HG02884 (cell line): ENCODE results near the gene CHST8.

ENCODE experiments used
- ATAC-seq: cut with Tn5 transposase; IDR thresholded peaks from one replicate; pipeline ENCODE4 v1.9.1; 2021; ENCODE audit warnings: mild to moderate bottlenecking, moderate library complexity; ENCODE audit not compliant: unreplicated experiment

Gene CHST8

DNA sequence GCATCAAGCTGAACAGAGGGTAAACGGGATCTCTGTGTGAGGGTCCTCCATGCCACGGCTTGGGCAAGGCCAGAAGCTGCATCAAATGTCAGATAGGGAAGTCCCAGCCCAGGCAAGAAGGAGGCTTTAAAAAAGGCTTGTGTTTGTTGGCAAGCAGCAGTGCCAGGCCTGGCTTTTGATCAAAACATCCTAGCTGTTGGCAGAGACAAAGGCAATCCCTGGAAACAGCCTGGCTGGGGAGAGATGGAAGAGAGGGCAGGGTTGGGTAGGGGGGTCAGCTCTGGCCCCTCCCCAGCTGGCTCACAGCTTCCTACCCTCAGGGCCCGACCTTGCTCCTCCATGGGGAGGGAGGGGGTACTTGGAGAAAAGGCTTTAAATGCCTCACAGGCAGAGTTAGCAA lies 113.2 kb downstream of the CHST8 start:
- no peak for ATAC-seq

GRCh38 chr19:33736158-33736557 lies 114.4 kb downstream of the CHST8 start:
- no peak for ATAC-seq

GRCh38 chr19:33736787-33737186 lies 115.0 kb downstream of the CHST8 start:
- ATAC-seq, result no peak

GRCh38 chr19:33737681-33738371 lies 116.1 kb downstream of the CHST8 start:
- no peak for ATAC-seq

- no peak for ATAC-seq
Measured at GRCh38 chr19:33740811-33741396, 119.2 kb downstream of the CHST8 start.

DNA sequence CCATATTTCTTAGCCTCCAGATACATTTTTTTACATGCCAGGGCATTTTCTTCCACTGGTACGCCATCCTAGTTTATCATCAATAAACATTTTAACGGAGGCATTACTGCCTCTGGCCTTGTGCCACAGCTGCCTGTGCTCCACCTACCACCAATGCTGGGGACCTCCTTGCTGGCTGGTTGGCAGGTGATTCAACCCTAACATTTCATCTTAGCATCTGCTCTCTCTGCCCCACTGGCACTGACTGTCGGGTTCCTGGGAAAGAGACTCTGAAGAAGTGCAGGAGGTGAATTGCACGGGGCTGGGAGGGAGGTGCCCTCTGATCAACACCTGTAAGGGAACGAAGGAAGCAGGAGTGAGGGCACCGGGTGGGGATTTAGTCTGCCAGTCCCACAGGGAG lies 123.5 kb downstream of the CHST8 start:
- ATAC-seq, result no peak

DNA sequence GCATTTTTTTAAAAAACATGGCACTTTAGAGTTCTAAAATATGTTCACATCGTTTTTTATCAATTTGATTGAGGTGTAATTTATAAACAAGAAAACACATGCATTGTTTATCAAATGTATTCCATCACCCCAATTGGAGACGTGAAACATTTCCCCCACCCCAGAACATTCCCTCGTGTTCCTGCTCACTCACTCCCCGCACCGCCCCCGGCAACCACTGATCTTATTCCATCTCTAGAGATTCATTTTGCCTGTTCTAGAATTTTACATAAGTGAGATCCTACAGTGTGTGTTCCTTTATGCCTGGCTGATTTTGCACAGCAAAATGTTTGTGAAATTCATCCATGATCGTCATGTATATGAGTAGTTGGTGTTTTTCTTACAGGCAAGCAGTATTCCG lies 124.4 kb downstream of the CHST8 start:
- no peak for ATAC-seq

- no peak for ATAC-seq
Measured at GRCh38 chr19:33747273-33747672, 125.5 kb downstream of the CHST8 start.

DNA sequence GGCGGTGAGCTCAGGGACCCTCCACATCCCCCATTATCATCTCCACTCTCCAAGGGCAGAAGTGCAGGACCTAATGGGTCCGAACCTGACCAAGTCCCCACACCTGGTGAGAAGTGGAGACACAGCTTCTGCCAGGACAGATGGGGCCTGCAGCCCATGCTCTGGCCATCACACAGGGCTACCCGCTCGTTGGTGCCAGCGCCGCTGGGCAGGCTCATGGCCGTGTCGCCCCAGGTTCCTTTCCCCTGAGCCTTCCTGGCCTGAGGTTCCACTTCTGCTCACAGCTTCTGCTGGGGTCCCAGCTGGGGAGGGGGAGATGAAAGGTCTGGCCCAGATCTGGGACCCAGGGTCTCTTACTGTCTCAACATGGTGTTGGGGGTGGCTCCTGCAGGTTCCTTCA lies 126.5 kb downstream of the CHST8 start:
- no peak for ATAC-seq

- no peak for ATAC-seq
Measured at GRCh38 chr19:33749016-33749415, 127.3 kb downstream of the CHST8 start.

GRCh38 chr19:33749619-33750175 lies 127.9 kb downstream of the CHST8 start:
- no peak for ATAC-seq

GRCh38 chr19:33750587-33751435 lies 129.1 kb downstream of the CHST8 start:
- no peak for ATAC-seq

DNA sequence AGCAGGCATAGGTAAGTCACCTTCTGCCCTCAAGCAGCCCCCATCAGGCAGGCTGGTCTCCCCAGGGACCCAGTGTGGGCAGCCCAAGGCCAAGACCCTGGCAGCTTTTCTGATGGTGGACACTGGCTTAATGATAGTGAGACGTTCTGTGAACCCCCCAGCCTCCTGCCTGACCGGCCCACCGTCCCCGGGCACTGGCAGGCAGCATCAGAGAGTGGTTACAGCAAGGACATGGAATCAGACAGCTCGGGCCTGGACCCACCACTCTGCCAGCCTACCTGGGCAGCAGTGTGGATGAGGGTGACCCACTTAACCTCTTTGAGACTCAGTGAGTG lies 129.7 kb downstream of the CHST8 start:
- ATAC-seq, result no peak

DNA sequence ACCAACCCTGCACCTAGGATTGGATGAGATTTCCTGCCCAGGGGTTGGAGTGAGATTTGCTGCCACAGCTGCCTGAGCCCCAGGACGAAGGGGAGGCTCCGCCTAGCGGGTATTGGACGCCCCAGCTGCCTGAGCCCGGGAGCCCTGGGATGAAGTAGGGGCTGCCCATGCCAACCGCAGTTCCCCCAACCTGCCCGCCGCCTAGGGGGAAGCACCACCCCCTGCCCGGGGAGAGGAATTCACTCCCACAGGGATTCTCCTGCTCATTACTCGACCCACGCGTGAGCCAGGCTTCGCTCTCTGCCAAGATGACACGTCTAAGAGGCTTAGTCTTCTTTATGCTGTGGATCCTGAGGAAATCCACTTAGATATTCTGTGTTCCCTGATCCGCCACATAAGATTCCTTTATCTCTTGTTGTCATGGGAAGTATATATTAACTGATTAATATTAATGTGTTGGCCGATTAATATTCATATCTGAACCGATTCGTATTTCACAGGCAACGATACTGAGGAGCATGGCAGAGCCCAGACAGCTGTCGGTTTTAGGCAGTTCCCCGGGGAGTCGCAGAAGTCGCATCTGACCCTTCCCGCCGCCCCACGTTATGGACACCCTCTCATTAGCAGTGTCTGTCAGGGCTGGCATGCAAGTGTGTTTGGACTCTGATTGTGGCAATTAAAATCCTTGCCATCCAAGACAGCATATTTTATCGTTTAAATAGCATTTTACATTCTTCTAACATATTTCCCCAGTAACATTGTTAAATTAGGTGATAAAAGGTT lies 130.5 kb downstream of the CHST8 start:
- ATAC-seq, result no peak

DNA sequence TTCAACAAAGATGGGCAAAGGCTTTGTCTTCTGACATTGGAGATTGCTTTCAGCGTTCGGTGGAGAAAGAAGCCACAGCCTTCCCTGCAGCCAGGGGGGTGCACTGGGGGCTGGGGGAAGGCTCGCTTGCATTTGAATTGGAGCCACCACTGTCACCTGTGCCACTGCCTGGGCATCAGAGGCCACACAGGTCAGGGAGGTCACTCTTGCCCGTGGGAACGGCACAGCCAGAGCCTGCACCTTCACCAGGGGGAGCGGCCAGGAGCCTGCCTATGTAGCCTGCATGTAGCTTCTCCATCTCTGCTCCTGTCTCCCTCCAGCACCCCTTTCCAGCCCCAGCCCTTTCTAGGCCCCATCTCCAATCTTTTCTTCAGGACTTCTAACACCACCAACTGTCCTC lies 131.2 kb downstream of the CHST8 start:
- no peak for ATAC-seq

DNA sequence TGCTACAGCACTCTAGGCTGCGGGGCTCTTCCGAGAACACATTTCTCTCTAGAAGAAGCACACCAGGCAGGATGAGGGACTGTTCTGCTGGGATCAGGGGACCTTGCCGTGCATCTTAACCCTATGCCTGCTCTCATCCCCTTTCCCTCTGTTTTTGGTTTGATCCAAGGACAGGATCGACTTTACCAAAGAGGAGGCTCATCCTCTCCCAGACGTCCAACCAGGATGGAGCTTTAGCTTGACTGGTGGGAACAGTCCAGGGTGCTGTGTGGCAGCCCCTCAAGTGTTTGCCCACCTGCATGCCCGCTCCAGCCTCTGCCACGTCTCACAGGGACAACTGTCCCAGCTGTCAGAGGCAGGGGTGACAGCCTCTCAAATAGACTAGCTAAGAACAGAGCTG lies 132.6 kb downstream of the CHST8 start:
- ATAC-seq, result no peak

GRCh38 chr19:33755099-33756035 lies 133.6 kb downstream of the CHST8 start:
- ATAC-seq, result no peak

- ATAC-seq, result no peak
Measured at GRCh38 chr19:33756177-33756576, 134.4 kb downstream of the CHST8 start.

DNA sequence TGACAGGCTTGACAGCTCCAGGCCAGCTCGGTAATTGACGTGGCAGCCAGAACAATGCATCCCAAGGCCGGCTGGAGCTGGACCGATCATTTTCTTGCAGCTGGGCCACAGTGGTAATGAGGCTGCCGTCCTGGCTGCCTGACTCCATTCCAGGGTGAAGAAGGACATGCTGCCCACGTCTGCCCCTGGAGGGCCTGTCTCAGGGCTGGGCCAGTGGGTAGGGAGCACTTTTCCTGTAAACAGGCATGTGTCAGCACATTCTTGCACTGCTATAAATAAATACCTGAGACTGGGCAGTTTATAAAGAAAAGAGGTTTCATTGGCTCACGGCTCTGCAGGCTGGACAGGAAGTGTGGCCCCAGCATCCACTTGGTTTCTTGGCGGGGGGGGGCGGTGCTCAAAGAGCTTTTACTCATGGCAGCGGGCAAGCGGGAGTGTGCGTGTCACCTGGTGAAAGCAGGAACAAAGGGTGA lies 136.8 kb downstream of the CHST8 start:
- ATAC-seq, result no peak

GRCh38 chr19:33759356-33759755 lies 137.6 kb downstream of the CHST8 start:
- no peak for ATAC-seq
